ENCODE results near the gene SFXN2.
A peak's percentile ranks its signal among the peaks of the same experiment; 100 is the strongest.
"Not testable (repeated sequence)": the region's sequence is repeated elsewhere in the genome, so short reads cannot be mapped to it uniquely, and the experiment has no call there.

SFXN2 gene

GRCh38 chr10:102675666-102676533 lies 38.5 kb upstream of the SFXN2 start:
- H3K36me3 ChIP-seq (replicated peaks) = no peaks in the 10 kb centered on the region
- in situ Hi-C loops (cut with MboI; ENCODE audit: low sequenced_read_pairs) = no loop called here
- peaks cover 50% of the 10 kb centered on the region for H3K4me1 ChIP-seq
- DNase-seq (ENCODE audit: low spot score in 2 of 2) = peak; percentile 42 to 59
- H3K4me3 ChIP-seq = no peak overlapping the region
- no peaks in the 10 kb centered on the region for H3K9me3 ChIP-seq
- H3K27me3 ChIP-seq (ENCODE audit: low read depth) = no peaks in the 10 kb centered on the region

GRCh38 chr10:102676534-102677315 lies 37.7 kb upstream of the SFXN2 start:
- no peak overlapping the region for H3K4me3 ChIP-seq
- in situ Hi-C loops (cut with MboI; ENCODE audit: low sequenced_read_pairs) = no loop called here

GRCh38 chr10:102677331-102678067 lies 36.9 kb upstream of the SFXN2 start:
- in situ Hi-C loops (cut with MboI; ENCODE audit: low sequenced_read_pairs) = no loop called here
- Histone ChIP-seq H3K36me3 (replicated peaks) (peaks cover 5% of the 10 kb centered on the region), H3K4me3 (no peak overlapping the region), H3K9me3 (no peaks in the 10 kb centered on the region), H3K4me1 (peaks cover 50% of the 10 kb centered on the region), H3K27me3 (ENCODE audit: low read depth) (no peaks in the 10 kb centered on the region)
- no peak for DNase-seq (ENCODE audit: low spot score in 2 of 2)

More at GRCh38 chr10:102676534-102677315, 37.7 kb upstream of the SFXN2 start:
- peaks cover 3% of the 10 kb centered on the region for H3K36me3 ChIP-seq (replicated peaks)
- DNase-seq (ENCODE audit: low spot score in 2 of 2) = no peak
- H3K4me1 ChIP-seq = peaks cover 50% of the 10 kb centered on the region
- no peaks in the 10 kb centered on the region for H3K9me3 ChIP-seq
- no peaks in the 10 kb centered on the region for H3K27me3 ChIP-seq (ENCODE audit: low read depth)

- Histone ChIP-seq H3K36me3 (replicated peaks) (peaks cover 5% of the 10 kb centered on the region), H3K9me3 (no peaks in the 10 kb centered on the region), H3K4me1 (peaks cover 50% of the 10 kb centered on the region), H3K4me3 (no peak overlapping the region), H3K27me3 (ENCODE audit: low read depth) (no peaks in the 10 kb centered on the region)
- DNase-seq (ENCODE audit: low spot score in 2 of 2) = no peak
- in situ Hi-C loops (cut with MboI; ENCODE audit: low sequenced_read_pairs) = no loop called here
Observed at GRCh38 chr10:102678068-102678400, 36.4 kb upstream of the SFXN2 start.

- no peaks in the 10 kb centered on the region for H3K9me3 ChIP-seq
- peaks cover 5% of the 10 kb centered on the region for H3K36me3 ChIP-seq (replicated peaks)
- peaks cover 47% of the 10 kb centered on the region for H3K4me1 ChIP-seq
- peak; percentile 68 to 88 for DNase-seq (ENCODE audit: low spot score in 2 of 2)
- in situ Hi-C loops (cut with MboI; ENCODE audit: low sequenced_read_pairs) = no loop called here
- H3K27me3 ChIP-seq (ENCODE audit: low read depth) = no peaks in the 10 kb centered on the region
- no peak overlapping the region for H3K4me3 ChIP-seq
Observed at GRCh38 chr10:102678842-102679289, 35.6 kb upstream of the SFXN2 start.

GRCh38 chr10:102679596-102679995 lies 34.8 kb upstream of the SFXN2 start:
- Histone ChIP-seq H3K4me3 (no peak overlapping the region), H3K4me1 (peaks cover 39% of the 10 kb centered on the region), H3K27me3 (ENCODE audit: low read depth) (no peaks in the 10 kb centered on the region), H3K36me3 (replicated peaks) (peaks cover 5% of the 10 kb centered on the region), H3K9me3 (no peaks in the 10 kb centered on the region)
- DNase-seq (ENCODE audit: low spot score in 2 of 2) = no peak
- in situ Hi-C loops (cut with MboI; ENCODE audit: low sequenced_read_pairs) = no loop called here

GRCh38 chr10:102681696-102682095 lies 32.7 kb upstream of the SFXN2 start:
- H3K27me3 ChIP-seq (ENCODE audit: low read depth) = no peaks in the 10 kb centered on the region
- DNase-seq (ENCODE audit: low spot score in 2 of 2) = no peak
- H3K4me3 ChIP-seq = no peak overlapping the region
- in situ Hi-C loops (cut with MboI; ENCODE audit: low sequenced_read_pairs) = no loop called here
- peaks cover 22% of the 10 kb centered on the region for H3K4me1 ChIP-seq
- no peaks in the 10 kb centered on the region for H3K9me3 ChIP-seq
- H3K36me3 ChIP-seq (replicated peaks) = peaks cover 11% of the 10 kb centered on the region

GRCh38 chr10:102682416-102682815 lies 32.0 kb upstream of the SFXN2 start:
- Histone ChIP-seq H3K4me3 (no peak overlapping the region), H3K27me3 (ENCODE audit: low read depth) (no peaks in the 10 kb centered on the region), H3K9me3 (no peaks in the 10 kb centered on the region), H3K36me3 (replicated peaks) (peaks cover 11% of the 10 kb centered on the region), H3K4me1 (peaks cover 20% of the 10 kb centered on the region)
- in situ Hi-C loops (cut with MboI; ENCODE audit: low sequenced_read_pairs) = no loop called here
- DNase-seq (ENCODE audit: low spot score in 2 of 2) = no peak

- H3K27me3 ChIP-seq (ENCODE audit: low read depth) = no peaks in the 10 kb centered on the region
- in situ Hi-C loops (cut with MboI; ENCODE audit: low sequenced_read_pairs) = no loop called here
- DNase-seq (ENCODE audit: low spot score in 2 of 2) = no peak
- H3K4me1 ChIP-seq = peaks cover 14% of the 10 kb centered on the region
- peaks cover 13% of the 10 kb centered on the region for H3K36me3 ChIP-seq (replicated peaks)
- H3K4me3 ChIP-seq = no peak overlapping the region
- H3K9me3 ChIP-seq = no peaks in the 10 kb centered on the region
Observed at GRCh38 chr10:102682981-102683380, 31.5 kb upstream of the SFXN2 start.

- H3K36me3 ChIP-seq (replicated peaks) = peaks cover 14% of the 10 kb centered on the region
- H3K9me3 ChIP-seq = no peaks in the 10 kb centered on the region
- H3K4me1 ChIP-seq = peaks cover 7% of the 10 kb centered on the region
- no peaks in the 10 kb centered on the region for H3K27me3 ChIP-seq (ENCODE audit: low read depth)
- H3K4me3 ChIP-seq = no peak overlapping the region
- in situ Hi-C loops (cut with MboI; ENCODE audit: low sequenced_read_pairs) = no loop called here
- DNase-seq (ENCODE audit: low spot score in 2 of 2) = no peak
Observed at GRCh38 chr10:102683736-102684135, 30.7 kb upstream of the SFXN2 start.

GRCh38 chr10:102691285-102692066 lies 23.0 kb upstream of the SFXN2 start:
- DNase-seq (ENCODE audit: low spot score in 2 of 2) = no peak
- H3K36me3 ChIP-seq (replicated peaks) = peaks cover 5% of the 10 kb centered on the region; the same call in 1 of the 2 replicates
- no peak overlapping the region for H3K4me3 ChIP-seq
- H3K9me3 ChIP-seq = no peaks in the 10 kb centered on the region
- H3K4me1 ChIP-seq = no peaks in the 10 kb centered on the region
- in situ Hi-C loops (cut with MboI; ENCODE audit: low sequenced_read_pairs) = no loop called here
- no peaks in the 10 kb centered on the region for H3K27me3 ChIP-seq (ENCODE audit: low read depth)

- H3K27me3 ChIP-seq (ENCODE audit: low read depth); H3K4me3 ChIP-seq; H3K4me1 ChIP-seq; DNase-seq (ENCODE audit: low spot score in 2 of 2); in situ Hi-C loops (cut with MboI; ENCODE audit: low sequenced_read_pairs); H3K9me3 ChIP-seq: not testable (repeated sequence)
- H3K36me3 ChIP-seq (replicated peaks) = peaks cover 19% of the 10 kb centered on the region
Observed at GRCh38 chr10:102695401-102695800, 19.0 kb upstream of the SFXN2 start.

GRCh38 chr10:102696736-102697135 lies 17.7 kb upstream of the SFXN2 start:
- no peaks in the 10 kb centered on the region for H3K4me1 ChIP-seq
- H3K27me3 ChIP-seq (ENCODE audit: low read depth) = no peaks in the 10 kb centered on the region
- H3K9me3 ChIP-seq = no peaks in the 10 kb centered on the region
- in situ Hi-C loops (cut with MboI; ENCODE audit: low sequenced_read_pairs) = no loop called here
- peaks cover 19% of the 10 kb centered on the region for H3K36me3 ChIP-seq (replicated peaks)
- DNase-seq (ENCODE audit: low spot score in 2 of 2) = no peak
- H3K4me3 ChIP-seq = no peak overlapping the region
